Mucosa of rectum (tissue), 2 donors: ENCODE measurements around the gene ACRBP.
A peak's percentile ranks its signal among the peaks of the same experiment; 100 is the strongest.

Source experiments
- H3K27ac ChIP-seq, 2 donors: one replicate each; pipeline ENCODE4 v1.7.0; 2013; ENCODE audit warnings: inconsistent platforms in 2 of 2, low read depth in 2 of 2, low read length in 2 of 2
- H3K27me3 ChIP-seq, 2 donors: one replicate each; pipeline ENCODE4 v1.7.0; 2013; ENCODE audit warnings: low read length in 2 of 2; ENCODE audit not compliant: control insufficient read depth in 2 of 2, insufficient read depth in 2 of 2
- H3K36me3 ChIP-seq, 2 donors: one replicate each; pipeline ENCODE4 v1.7.0; 2013; ENCODE audit warnings: low read length in 2 of 2; ENCODE audit not compliant: control insufficient read depth in 2 of 2, insufficient read depth in 2 of 2
- H3K4me1 ChIP-seq, 2 donors: one replicate each; pipeline ENCODE4 v1.7.0; 2013; ENCODE audit warnings: low read length in 2 of 2, mild to moderate bottlenecking in 1 of 2; ENCODE audit not compliant: control insufficient read depth in 2 of 2, insufficient read depth in 2 of 2
- H3K4me3 ChIP-seq, 2 donors: one replicate each; pipeline ENCODE4 v1.7.0; 2013; ENCODE audit warnings: low read length in 2 of 2
- H3K9ac ChIP-seq, 2 donors: one replicate each; pipeline ENCODE4 v1.7.0; 2013; ENCODE audit warnings: low read length in 2 of 2, low read depth in 1 of 2, mild to moderate bottlenecking in 1 of 2
- H3K9me3 ChIP-seq, 2 donors: one replicate each; pipeline ENCODE4 v1.7.0; 2013; ENCODE audit warnings: low read length in 2 of 2; ENCODE audit not compliant: control insufficient read depth in 2 of 2
- donor health status: healthy.
- donor health status: Normal muscosa, but diverticular disease.

Gene ACRBP

GRCh38 chr12:6647083-6647604 is at the start of gene ACRBP:
ACRBP (minus strand) TSS chr12:6647432; CDS start chr12:6647366, 66 bp downstream.
- Histone ChIP-seq H3K27ac (peak within 1 kb of the TSS in 1 of 2 donors; percentile 38), H3K36me3 (peaks cover 15 to 26% of the 10 kb centered on the region in 2 donors), H3K4me3 (peak within 1 kb of the TSS; percentile 49 to 72), H3K4me1 (peaks cover 10% of the 10 kb centered on the region in 2 donors), H3K27me3 (no peaks in the 10 kb centered on the region), H3K9ac (peak within 1 kb of the TSS; percentile 52 to 53), H3K9me3 (no peaks in the 10 kb centered on the region)

GRCh38 chr12:6695313-6696045 is 48.2 kb upstream of the ACRBP start:
- peaks cover 0 to 3% of the 10 kb centered on the region in 2 donors for H3K4me1 ChIP-seq
- peaks cover 14 to 19% of the 10 kb centered on the region in 2 donors for H3K27me3 ChIP-seq
- H3K9ac ChIP-seq = no peak overlapping the region
- H3K9me3 ChIP-seq = no peaks in the 10 kb centered on the region
- no peaks in the 10 kb centered on the region for H3K36me3 ChIP-seq
- H3K4me3 ChIP-seq = no peak overlapping the region
- no peak overlapping the region for H3K27ac ChIP-seq

GRCh38 chr12:6694701-6695100 is 47.5 kb upstream of the ACRBP start:
- Histone ChIP-seq H3K9me3 (no peaks in the 10 kb centered on the region), H3K36me3 (no peaks in the 10 kb centered on the region), H3K4me1 (peaks cover 6 to 11% of the 10 kb centered on the region in 2 donors), H3K27ac (no peak overlapping the region), H3K9ac (no peak overlapping the region), H3K27me3 (peaks cover 13 to 15% of the 10 kb centered on the region in 2 donors), H3K4me3 (no peak overlapping the region)

GRCh38 chr12:6693832-6694355 is 46.7 kb upstream of the ACRBP start:
- no peak overlapping the region for H3K27ac ChIP-seq
- no peak overlapping the region for H3K4me3 ChIP-seq
- H3K27me3 ChIP-seq = peaks cover 6 to 9% of the 10 kb centered on the region in 2 donors
- no peaks in the 10 kb centered on the region for H3K36me3 ChIP-seq
- H3K9ac ChIP-seq = no peak overlapping the region
- H3K4me1 ChIP-seq = peaks cover 6 to 12% of the 10 kb centered on the region in 2 donors
- no peaks in the 10 kb centered on the region for H3K9me3 ChIP-seq

GRCh38 chr12:6692888-6693287 is 45.7 kb upstream of the ACRBP start:
- Histone ChIP-seq H3K4me3 (no peak overlapping the region), H3K27ac (no peak overlapping the region), H3K4me1 (peaks cover 14 to 19% of the 10 kb centered on the region in 2 donors), H3K27me3 (peaks cover 3 to 9% of the 10 kb centered on the region in 2 donors), H3K9ac (no peak overlapping the region), H3K9me3 (no peaks in the 10 kb centered on the region), H3K36me3 (no peaks in the 10 kb centered on the region)

GRCh38 chr12:6691473-6691872 is 44.2 kb upstream of the ACRBP start:
- Histone ChIP-seq H3K9ac (no peak overlapping the region), H3K9me3 (no peaks in the 10 kb centered on the region), H3K27ac (no peak overlapping the region), H3K36me3 (peaks cover 0 to under 1% of the 10 kb centered on the region in 2 donors), H3K4me1 (peaks cover 24 to 26% of the 10 kb centered on the region in 2 donors), H3K27me3 (peaks cover 0 to 5% of the 10 kb centered on the region in 2 donors), H3K4me3 (no peak overlapping the region)

GRCh38 chr12:6688999-6689882 is 42.0 kb upstream of the ACRBP start, which contains the start of gene ZNF384:
ZNF384 (minus strand) TSS chr12:6689375; CDS start chr12:6679520, 9,855 bp downstream.
- peaks cover 0 to 3% of the 10 kb centered on the region in 2 donors for H3K27me3 ChIP-seq
- H3K36me3 ChIP-seq = peaks cover 0 to 14% of the 10 kb centered on the region in 2 donors
- no peaks in the 10 kb centered on the region for H3K9me3 ChIP-seq
- peak within 1 kb of the TSS; percentile 95 to 98 for H3K4me3 ChIP-seq
- peak within 1 kb of the TSS; percentile 91 to 94 for H3K9ac ChIP-seq
- H3K27ac ChIP-seq = peak within 1 kb of the TSS; percentile 92 to 97
- H3K4me1 ChIP-seq = peaks cover 26 to 27% of the 10 kb centered on the region in 2 donors

- Histone ChIP-seq H3K9me3 (no peaks in the 10 kb centered on the region), H3K36me3 (peaks cover 0 to 14% of the 10 kb centered on the region in 2 donors), H3K27ac (peak overlapping the region; percentile 92 to 97), H3K4me1 (peaks cover 26 to 27% of the 10 kb centered on the region in 2 donors), H3K27me3 (no peaks in the 10 kb centered on the region), H3K9ac (peak overlapping the region; percentile 91 to 94), H3K4me3 (peak overlapping the region; percentile 95 to 98)
Observed at GRCh38 chr12:6688543-6688998, 41.3 kb upstream of the ACRBP start.

- H3K4me3 ChIP-seq = no peak overlapping the region
- H3K36me3 ChIP-seq = peaks cover 11 to 21% of the 10 kb centered on the region in 2 donors
- no peaks in the 10 kb centered on the region for H3K9me3 ChIP-seq
- peaks cover 23 to 27% of the 10 kb centered on the region in 2 donors for H3K4me1 ChIP-seq
- H3K9ac ChIP-seq = no peak overlapping the region
- no peak overlapping the region for H3K27ac ChIP-seq
- no peaks in the 10 kb centered on the region for H3K27me3 ChIP-seq
Observed at GRCh38 chr12:6685814-6686213, 38.6 kb upstream of the ACRBP start.
